GM12891 (cell line): ENCODE data around the gene IGFN1.

Experiments
- PAX5 ChIP-seq: IDR thresholded peaks from 2 replicates; pipeline ENCODE4 v1.6.1; 2011; ENCODE audit warnings: low read length, moderate library complexity, mild to moderate bottlenecking; ENCODE audit not compliant: insufficient read depth, severe bottlenecking
- POLR2A ChIP-seq: IDR thresholded peaks from 2 replicates; pipeline ENCODE4 v1.6.1; 2011; ENCODE audit warnings: low read depth, low read length, control low read depth
- POLR2AphosphoS5 ChIP-seq: IDR thresholded peaks from 2 replicates; pipeline ENCODE4 v1.6.1; 2011; ENCODE audit warnings: low read depth, low read length, control low read depth
- SPI1 ChIP-seq: IDR thresholded peaks from 2 replicates; pipeline ENCODE4 v1.6.1; 2011; ENCODE audit warnings: low read depth, low read length, control low read depth
- TAF1 ChIP-seq: IDR thresholded peaks from 2 replicates; pipeline ENCODE4 v1.6.1; 2011; ENCODE audit warnings: low read depth, low read length, control low read depth

GRCh38 chr1:201154389-201155165 lies 36.0 kb upstream of the IGFN1 start, which contains the start of gene TMEM9:
- TF ChIP-seq POLR2AphosphoS5 (no peak), POLR2A (no peak), TAF1 (no peak), SPI1 (no peak), PAX5 (no peak)
